HG03439 (cell line): Measurements from ENCODE around the gene DTNA.

Experiments
- ATAC-seq: cut with Tn5 transposase; IDR thresholded peaks from one replicate; pipeline ENCODE4 v1.9.1; 2021; ENCODE audit warnings: mild to moderate bottlenecking, moderate library complexity; ENCODE audit not compliant: unreplicated experiment

The DTNA gene

GRCh38 chr18:34767601-34768027 lies 57.5 kb downstream of the DTNA start:
- no peak for ATAC-seq

GRCh38 chr18:34771958-34772357 lies 61.9 kb downstream of the DTNA start:
- no peak for ATAC-seq

DNA sequence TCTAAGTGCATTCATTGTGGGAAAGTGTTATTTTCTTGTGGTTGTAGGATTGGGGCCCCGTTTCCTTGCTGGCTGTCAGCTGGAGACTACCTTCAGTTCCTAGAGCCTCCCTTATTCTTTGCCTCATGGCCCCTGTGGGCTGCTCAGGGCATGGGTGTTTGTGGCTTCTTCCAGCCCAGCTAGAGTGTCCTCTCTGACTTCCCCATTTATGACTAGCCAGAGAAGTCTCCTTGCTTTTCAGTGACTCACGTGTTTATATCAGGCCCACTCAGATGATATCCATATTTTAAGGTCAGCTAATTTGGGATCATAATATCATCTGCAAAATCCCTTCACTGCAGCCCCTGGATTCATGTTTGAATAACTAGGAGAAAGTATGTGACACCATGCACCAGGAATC lies 62.8 kb downstream of the DTNA start:
- no peak for ATAC-seq

DNA sequence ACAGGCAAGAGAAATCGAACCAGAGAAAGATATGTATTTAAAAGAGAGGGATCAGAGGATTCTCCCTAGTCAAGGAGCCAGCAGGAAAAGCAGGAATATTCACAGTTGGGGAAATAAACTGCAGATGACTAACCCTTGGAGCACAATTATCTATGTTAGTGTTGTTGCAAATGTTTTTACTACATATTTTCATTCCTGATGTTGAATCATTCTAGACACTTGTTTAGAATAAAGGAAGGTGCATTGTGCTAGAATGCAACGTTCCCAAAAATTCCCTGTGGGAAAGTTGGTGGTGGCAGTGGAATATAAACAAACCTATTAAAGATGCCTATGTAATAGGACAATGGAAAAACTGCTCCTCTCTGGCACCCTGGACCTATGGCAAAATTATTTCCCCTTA lies 63.3 kb downstream of the DTNA start:
- no peak for ATAC-seq

DNA sequence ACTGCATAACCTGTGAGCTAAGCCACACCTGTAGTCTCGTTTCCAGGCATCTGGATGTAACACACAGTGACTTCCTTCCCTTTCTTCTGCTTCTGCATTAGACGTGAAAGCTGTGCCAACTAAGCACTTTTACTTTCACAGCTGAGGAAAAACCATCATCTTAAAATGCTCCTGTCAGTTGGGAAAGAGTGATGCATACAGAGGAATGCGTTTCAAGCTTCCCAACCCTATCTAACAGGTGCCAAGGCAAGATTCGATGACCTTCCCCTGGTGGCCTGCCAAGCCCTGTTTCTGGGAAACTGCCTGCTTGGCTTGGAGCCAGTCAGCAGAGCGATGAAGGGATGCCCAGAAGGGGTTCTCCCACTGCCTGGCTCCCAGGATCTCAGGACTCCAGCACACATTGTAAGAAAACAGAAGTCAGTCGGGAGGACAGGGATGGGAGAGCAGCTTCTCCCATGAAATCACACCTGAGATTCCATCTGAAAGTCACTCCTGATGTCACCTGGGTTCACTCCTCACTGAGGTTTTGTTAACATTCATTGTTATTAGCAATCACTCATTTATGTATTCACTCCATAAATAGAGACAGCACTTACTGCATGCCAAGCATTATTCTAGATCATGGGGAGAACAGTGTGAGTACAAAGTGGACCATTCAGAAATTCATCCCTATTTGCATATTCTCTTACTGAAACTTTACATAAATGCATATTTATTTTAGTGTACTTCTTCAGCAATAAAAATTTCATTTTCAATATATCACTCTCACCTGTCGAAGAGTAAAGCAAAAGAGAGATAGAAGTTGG lies 64.1 kb downstream of the DTNA start:
- ATAC-seq, result no peak

DNA sequence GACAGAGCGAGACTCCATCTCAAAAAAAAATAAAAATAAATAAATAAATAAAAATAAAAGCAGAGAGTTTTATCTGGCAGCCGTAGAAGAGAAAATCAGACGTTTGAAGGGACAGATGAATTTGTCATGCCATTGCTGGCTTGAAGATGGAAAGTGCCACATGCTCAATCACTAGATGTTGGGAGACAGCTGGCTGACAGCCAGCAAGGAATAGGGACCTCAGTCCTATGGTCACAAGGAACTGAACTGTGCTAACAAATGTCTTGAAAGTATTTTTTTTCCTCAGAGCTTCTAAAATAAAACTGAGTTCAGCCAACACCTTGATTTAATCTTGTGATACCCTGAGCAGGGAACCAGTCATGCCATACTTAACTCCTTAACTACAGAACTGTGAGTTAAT lies 65.4 kb downstream of the DTNA start:
- no peak for ATAC-seq

DNA sequence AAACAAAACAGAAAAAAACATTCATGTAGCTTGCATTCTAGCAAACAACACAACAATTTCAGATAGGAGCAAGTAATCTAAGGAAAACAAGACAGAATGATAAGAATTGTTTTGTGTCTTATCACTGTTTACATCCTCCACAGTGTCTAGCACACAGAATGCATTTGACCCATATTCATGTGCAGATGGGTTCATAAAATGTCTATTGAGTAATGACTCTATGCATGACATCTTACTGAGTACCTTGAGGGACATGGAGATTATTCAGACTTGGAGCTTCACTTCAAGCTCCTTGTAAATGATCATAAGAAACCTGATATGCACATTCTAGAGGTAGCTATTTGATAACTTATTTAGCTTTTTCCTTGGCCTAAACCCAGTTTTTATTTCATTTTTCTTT lies 69.0 kb downstream of the DTNA start:
- ATAC-seq, result no peak

GRCh38 chr18:34780856-34781255 lies 70.8 kb downstream of the DTNA start:
- ATAC-seq, result no peak

DNA sequence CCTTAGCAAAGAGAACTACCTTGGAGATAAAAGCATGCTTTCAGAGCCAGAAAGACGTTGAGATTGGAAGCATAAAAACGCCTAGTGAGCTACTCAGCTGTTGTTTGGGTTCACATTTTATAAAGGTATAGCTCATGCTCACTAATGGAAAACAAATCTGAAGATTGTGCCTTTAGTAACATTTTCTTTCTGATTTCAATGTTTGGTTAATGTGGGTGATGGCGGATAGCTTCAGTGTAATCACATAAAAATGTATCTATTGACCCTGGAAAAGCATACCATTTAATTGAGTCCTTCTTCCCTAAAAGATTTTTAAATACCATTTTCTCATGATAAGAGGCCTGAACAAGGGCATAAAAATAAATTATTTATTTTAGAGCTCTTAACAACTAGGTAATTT lies 73.4 kb downstream of the DTNA start:
- no peak for ATAC-seq

GRCh38 chr18:34786162-34786741 lies 76.2 kb downstream of the DTNA start:
- no peak for ATAC-seq

DNA sequence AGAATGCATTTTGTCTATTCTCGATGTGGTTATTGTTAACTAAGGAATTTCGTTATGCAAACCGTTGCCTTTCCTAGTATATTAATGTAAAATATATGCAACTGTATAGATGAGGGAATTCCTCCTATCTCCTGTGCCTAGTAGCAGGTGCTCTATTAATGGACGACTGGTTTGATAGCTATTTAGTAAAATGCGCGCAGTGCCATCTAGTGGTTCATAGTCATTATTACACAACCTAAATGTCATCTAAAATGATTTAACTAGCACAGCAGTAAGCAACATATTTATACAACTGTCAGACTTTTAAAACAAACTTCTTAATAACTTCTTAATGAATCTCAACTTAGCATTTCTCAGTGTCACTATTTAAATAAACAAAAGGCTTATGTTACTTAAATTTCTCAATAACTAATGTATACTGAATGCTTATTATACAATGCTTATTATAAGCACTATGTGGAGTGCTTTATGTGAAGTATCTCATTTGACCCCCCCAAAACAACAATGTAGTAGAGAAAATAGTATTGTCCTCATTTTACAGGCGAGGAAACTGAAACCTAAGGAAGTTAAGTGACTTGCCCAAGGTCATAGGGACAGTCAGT lies 77.9 kb downstream of the DTNA start:
- ATAC-seq, result no peak

GRCh38 chr18:34789768-34790344 lies 79.8 kb downstream of the DTNA start:
- no peak for ATAC-seq

DNA sequence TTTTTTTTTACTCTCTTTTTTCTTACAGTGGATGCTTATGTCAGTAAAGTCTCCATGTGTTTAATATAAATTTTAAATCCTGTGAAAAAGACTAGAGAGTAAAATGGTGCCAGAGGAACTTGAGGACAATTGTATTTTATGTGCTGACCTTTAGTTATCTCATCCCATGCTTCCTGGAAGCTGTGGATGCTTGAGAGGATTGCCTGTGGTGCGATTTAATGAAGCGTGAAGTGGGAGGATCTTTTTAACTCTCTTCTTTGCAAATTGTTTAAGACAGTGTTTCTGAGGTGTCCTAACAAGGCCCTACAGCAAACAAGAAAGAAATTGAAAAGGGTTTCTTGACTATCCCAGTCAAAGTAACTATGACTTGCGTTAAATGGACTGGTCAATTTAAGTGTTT lies 84.2 kb downstream of the DTNA start:
- no peak for ATAC-seq

GRCh38 chr18:34795070-34795732 lies 85.1 kb downstream of the DTNA start:
- ATAC-seq, result no peak

DNA sequence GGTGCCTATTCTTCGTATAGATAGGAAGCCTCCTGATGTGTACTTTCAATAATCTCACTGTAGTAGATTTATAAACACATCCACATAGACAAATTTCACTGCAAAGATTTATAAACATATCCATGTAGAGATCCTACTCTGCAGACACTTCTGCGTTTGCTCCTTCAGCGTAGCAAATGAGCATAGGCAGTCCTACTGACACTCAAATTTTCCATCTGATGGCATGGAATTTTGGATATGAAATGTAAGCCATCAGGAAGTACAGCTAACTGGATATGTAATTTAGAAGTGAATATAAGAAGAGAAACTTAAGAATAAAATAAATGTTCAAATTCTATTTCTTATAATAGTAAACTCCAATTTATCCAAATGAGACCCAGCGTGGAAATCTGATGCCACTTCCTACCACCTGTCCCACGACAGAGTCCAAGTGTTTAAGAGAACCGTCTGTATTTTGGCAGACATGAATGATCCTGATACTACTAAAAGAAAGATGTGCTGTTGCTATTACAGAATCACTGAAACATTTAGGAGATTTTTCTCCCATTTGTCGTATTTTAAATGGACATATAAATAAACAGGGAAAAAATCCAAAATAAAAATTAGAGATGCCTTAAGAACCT lies 86.0 kb downstream of the DTNA start:
- no peak for ATAC-seq

- no peak for ATAC-seq
Measured at GRCh38 chr18:34799291-34799690, 89.2 kb downstream of the DTNA start.

GRCh38 chr18:34800381-34800780 lies 90.3 kb downstream of the DTNA start:
- no peak for ATAC-seq

DNA sequence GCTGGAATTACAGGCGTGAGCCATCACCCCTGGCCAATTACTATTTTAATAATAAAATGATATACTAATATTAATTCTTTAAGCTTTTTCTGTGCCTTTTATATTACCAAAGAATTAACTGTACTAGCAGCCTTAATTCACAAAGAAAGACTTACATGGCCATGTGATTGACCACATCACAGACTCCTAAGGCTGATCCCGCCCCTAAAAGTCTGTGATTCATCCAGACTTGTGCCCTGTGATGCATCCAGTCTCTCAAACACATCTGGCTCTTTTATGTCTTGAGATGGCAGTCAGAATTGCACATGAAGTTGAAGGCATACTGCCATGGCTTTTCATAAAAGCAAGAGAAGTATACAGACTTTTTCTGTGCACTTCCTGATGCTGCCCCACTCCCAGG lies 91.7 kb downstream of the DTNA start:
- ATAC-seq, result no peak

DNA sequence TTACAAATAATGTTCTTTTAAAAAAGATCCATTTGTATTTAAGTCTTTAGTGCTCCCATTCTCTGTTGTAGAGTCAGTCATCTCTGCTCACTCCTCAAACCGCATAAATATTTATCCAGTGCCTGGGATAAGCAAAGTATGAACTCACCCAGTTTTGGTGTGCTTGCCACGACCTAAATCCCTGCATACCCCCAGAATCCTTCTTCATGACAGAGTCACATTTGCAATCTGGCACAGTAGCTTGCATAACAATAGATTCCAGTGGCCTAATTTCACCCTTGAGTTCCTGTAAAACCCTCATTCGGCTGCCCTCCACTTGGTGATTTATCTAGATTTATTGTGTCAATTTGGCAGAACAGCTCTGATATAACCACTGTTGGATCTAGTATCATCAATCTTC lies 92.9 kb downstream of the DTNA start:
- no peak for ATAC-seq

GRCh38 chr18:34803877-34804400 lies 93.8 kb downstream of the DTNA start:
- ATAC-seq, result no peak
